Esophagus squamous epithelium (tissue), 5 donors: ENCODE measurements around the gene BCL2A1. TPM values are rescaled to one million over a fixed set of nuclear protein-coding genes. Genes with fewer than 3 reads are reported as not detected.

Source experiments
- DNase-seq: peaks from one replicate; lab custom pipeline; 2025; lab: John Stamatoyannopoulos, UW
- H3K27ac ChIP-seq, 4 donors: fragments of 200-600 bp; sonication (generic); one replicate each; pipeline ENCODE4 v1.5.1; 2016 to 2019; ENCODE audit warnings: mild to moderate bottlenecking in 1 of 4
- H3K27me3 ChIP-seq, 4 donors: fragments of 200-600 bp; sonication (generic); 1 replicate in 3 of 4; 2 replicates in 1 of 4; pipeline versions ENCODE4 v1.5.1 to v1.6.0; 2017 to 2021; ENCODE audit warnings: antibody characterized with exemption in 1 of 4
- H3K36me3 ChIP-seq, 3 donors: fragments of 200-600 bp; sonication (generic); one replicate each; pipeline ENCODE4 v1.5.1; 2016 to 2019
- H3K4me1 ChIP-seq, 3 donors: fragments of 200-600 bp; sonication (generic); one replicate each; pipeline ENCODE4 v1.5.1; 2017 to 2019
- H3K4me3 ChIP-seq, 4 donors: fragments of 200-600 bp; sonication (generic); 1 replicate in 3 of 4; 2 replicates in 1 of 4; pipeline ENCODE4 v1.5.1; 2016 to 2019; ENCODE audit warnings: mild to moderate bottlenecking in 2 of 4, moderate library complexity in 1 of 4
- H3K9me3 ChIP-seq, 3 donors: fragments of 200-600 bp; sonication (generic); one replicate each; pipeline ENCODE4 v1.5.1; 2016 to 2019
- CTCF ChIP-seq, 6 experiments: fragments of 450-650 bp in 4 of 6; fragments of 200-600 bp in 2 of 6; sonication (generic) in 2 of 6; IDR thresholded peaks; one replicate each; pipeline ENCODE4 v1.5.1; 2016 to 2019; ENCODE audit warnings: antibody characterized with exemption in 6 of 6, mild to moderate bottlenecking in 4 of 6, moderate library complexity in 4 of 6
- POLR2A ChIP-seq, 4 donors: fragments of 450-650 bp; IDR thresholded peaks; one replicate each; pipeline ENCODE4 v1.6.1; 2017; ENCODE audit warnings: antibody characterized with exemption in 4 of 4, mild to moderate bottlenecking in 4 of 4, moderate library complexity in 3 of 4
- WGBS, 2 donors: methylation state at CpG; one replicate each; pipeline ENCODE4 v1.1.5; 2018; 5-methylcytosine and 5-hydroxymethylcytosine counted together
- intact Hi-C: fragments of 100-400 bp; cut with DNase I; formaldehyde crosslinking; loops from one replicate; pipeline ENCODE4 v1.15.0; 2022
- total RNA-seq, 4 donors: library from RNA; depleted of rRNA; stranded (reverse); fragments of >200 nt; gene quantifications; one replicate each; pipeline ENCODE4 v1.1.0, GENCODE V29; 2016
- donor health status: DM: yes; HTN: yes; CAD: no.

BCL2A1 gene
- total RNA-seq, 4 donors from 2014 or later = 0.45 to 2.7 (median 1.2) TPM; not detected in 1

- Histone ChIP-seq H3K4me3 (no peak overlapping the region), H3K27me3 (no peaks in the 10 kb centered on the region), H3K27ac (no peak overlapping the region), H3K9me3 (no peaks in the 10 kb centered on the region), H3K4me1 (peaks cover 0 to 4% (median 0%) of the 10 kb centered on the region in 3 donors), H3K36me3 (no peaks in the 10 kb centered on the region)
- TF ChIP-seq POLR2A (IDR thresholded peaks at IDR 0.05) = no peak
- no peak for TF ChIP-seq CTCF (IDR thresholded peaks at IDR 0.05)
- intact Hi-C loops = loop anchor here (10.0 kb wide), 1 partner anchor 413 kb away; no protein-coding TSS in a partner anchor
- DNase-seq = no peak
- whole genome bisulfite sequencing, 2 donors = 81 to 97% methylated on average over 5 of the region's 5 CpGs
Observed at GRCh38 chr15:80007532-80007931, 36.5 kb upstream of the BCL2A1 start.

DNA sequence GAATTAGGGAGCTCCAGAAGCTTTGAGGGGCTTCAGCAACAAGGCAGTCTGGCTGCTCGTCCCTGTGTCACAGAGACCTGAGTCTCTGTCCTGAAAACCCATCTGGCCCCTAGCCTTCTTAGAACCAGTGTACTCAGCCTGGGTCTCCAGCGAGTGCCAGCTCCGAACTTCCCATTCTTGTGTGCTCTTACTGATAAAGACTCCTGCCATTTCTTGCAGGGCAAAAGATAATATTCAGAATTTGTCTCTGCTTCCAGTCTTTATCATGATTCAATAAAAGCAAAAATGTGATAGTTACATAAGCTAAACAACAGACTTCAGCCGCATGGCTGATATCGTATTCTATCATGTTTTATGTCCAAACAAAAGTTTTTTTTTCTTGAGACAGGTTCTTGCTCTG is 36.0 kb upstream of the BCL2A1 start:
- no peak for DNase-seq
- H3K27ac ChIP-seq = no peak overlapping the region
- no peaks in the 10 kb centered on the region for H3K9me3 ChIP-seq
- no peaks in the 10 kb centered on the region for H3K27me3 ChIP-seq
- intact Hi-C loops = loop anchor here (10.0 kb wide), 1 partner anchor 412 kb away; no protein-coding TSS in a partner anchor
- no peaks in the 10 kb centered on the region for H3K36me3 ChIP-seq
- WGBS, 2 donors = 83 to 92% methylated on average over 5 of the region's 5 CpGs
- TF ChIP-seq POLR2A (IDR thresholded peaks at IDR 0.05) (no peak), CTCF (IDR thresholded peaks at IDR 0.05) (no peak)
- H3K4me1 ChIP-seq = peaks cover 0 to 4% (median 0%) of the 10 kb centered on the region in 3 donors
- no peak overlapping the region for H3K4me3 ChIP-seq

GRCh38 chr15:80003934-80004472 is 33.0 kb upstream of the BCL2A1 start:
- intact Hi-C loops = loop anchor here (10.0 kb wide), 1 partner anchor 409 kb away; no protein-coding TSS in a partner anchor
- WGBS, 2 donors = 96 to 98% methylated on average over 5 to 6 of the region's 6 CpGs
- Histone ChIP-seq H3K27ac (no peak overlapping the region), H3K9me3 (no peaks in the 10 kb centered on the region), H3K4me3 (no peak overlapping the region), H3K4me1 (no peaks in the 10 kb centered on the region), H3K27me3 (no peaks in the 10 kb centered on the region), H3K36me3 (no peaks in the 10 kb centered on the region)
- DNase-seq = no peak
- TF ChIP-seq CTCF (IDR thresholded peaks at IDR 0.05) = no peak
- no peak for TF ChIP-seq POLR2A (IDR thresholded peaks at IDR 0.05)

DNA sequence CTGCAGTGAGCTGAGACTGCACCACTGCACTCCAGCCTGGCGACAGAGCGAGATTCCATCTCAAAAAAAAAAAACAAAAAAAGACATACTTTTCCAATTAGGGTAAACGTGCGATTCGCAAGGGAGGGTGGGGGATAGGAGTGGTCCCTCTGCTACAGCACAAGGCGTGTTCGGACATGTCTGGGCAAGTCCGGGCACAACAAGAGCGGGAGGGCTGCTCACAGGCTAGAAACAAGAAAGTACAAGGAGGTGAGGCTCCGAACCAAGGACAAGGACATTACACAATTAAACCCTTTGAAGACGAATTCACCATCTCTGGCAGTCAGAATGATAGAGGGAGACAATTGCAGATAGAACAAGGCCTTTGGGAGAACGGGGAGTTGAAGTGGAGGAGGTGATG is 32.2 kb upstream of the BCL2A1 start:
- DNase-seq = no peak
- Histone ChIP-seq H3K27ac (no peak overlapping the region), H3K27me3 (no peaks in the 10 kb centered on the region), H3K4me1 (no peaks in the 10 kb centered on the region), H3K4me3 (no peak overlapping the region), H3K9me3 (no peaks in the 10 kb centered on the region), H3K36me3 (no peaks in the 10 kb centered on the region)
- intact Hi-C loops = loop anchor here (10.0 kb wide), 1 partner anchor 408 kb away; no protein-coding TSS in a partner anchor
- no peak for TF ChIP-seq CTCF (IDR thresholded peaks at IDR 0.05)
- TF ChIP-seq POLR2A (IDR thresholded peaks at IDR 0.05) = no peak
- WGBS, 2 donors = 65 to 80% methylated on average over 10 to 11 of the region's 12 CpGs

DNA sequence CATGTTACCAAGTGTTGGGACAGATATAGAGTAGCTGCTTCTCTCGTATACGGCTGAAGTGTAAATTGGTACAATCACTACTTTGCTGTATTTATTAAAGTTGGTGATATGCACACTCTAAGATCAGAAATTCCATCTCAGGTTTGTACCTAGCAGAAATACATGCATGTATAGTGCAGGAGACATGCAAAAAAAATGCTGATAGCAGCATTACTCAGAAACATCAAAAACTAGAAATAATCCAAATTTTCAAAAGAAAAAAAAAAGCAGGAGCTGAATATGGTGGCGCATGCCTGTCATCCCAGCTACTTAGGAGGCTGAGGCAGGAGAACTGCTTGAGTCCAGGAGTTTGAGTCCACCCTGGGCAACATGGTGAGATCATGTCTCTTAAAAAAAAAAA is 31.3 kb upstream of the BCL2A1 start:
- Histone ChIP-seq H3K36me3 (no peaks in the 10 kb centered on the region), H3K4me3 (no peak overlapping the region), H3K27me3 (no peaks in the 10 kb centered on the region), H3K27ac (no peak overlapping the region), H3K9me3 (no peaks in the 10 kb centered on the region), H3K4me1 (no peaks in the 10 kb centered on the region)
- no peak for DNase-seq
- 95 to 96% methylated on average over 3 of the region's 3 CpGs for WGBS, 2 donors
- no peak for TF ChIP-seq POLR2A (IDR thresholded peaks at IDR 0.05)
- no peak for TF ChIP-seq CTCF (IDR thresholded peaks at IDR 0.05)
- intact Hi-C loops = loop anchor here (10.0 kb wide), 1 partner anchor 407 kb away; no protein-coding TSS in a partner anchor
